H1 (cell line): ENCODE data around the gene ULBP1. TPM values are rescaled to one million over a fixed set of nuclear protein-coding genes. Genes with fewer than 3 reads are reported as not detected.

Experiments
- CTCF ChIA-PET: fragments of 300-600 bp; sonication (Branson Sonifier 250); formaldehyde crosslinking; loops from one replicate; lab custom pipeline; 2021; ENCODE audit not compliant: partially characterized antibody; lab: Charles Lee
- POLR2A ChIA-PET: fragments of 300-600 bp; sonication (Branson Sonifier 250); formaldehyde crosslinking; loops from one replicate; lab custom pipeline; 2021; ENCODE audit warnings: inconsistent platforms; ENCODE audit not compliant: partially characterized antibody; lab: Charles Lee
- DNase-seq, 2 experiments: peaks; one replicate each; pipeline versions ENCODE4 v3.0.0 to v3.0.0-alpha.2; 2010 to 2022; ENCODE audit warnings: low spot score in 2 of 2, low read depth in 1 of 2, mixed read lengths in 1 of 2
- FAIRE-seq: peaks from 2 replicates; lab custom pipeline; 2011; peaks lifted over from hg19 to GRCh38; lab: Jason Lieb, UNC
- H2AFZ ChIP-seq: 2 replicates; pipeline ENCODE4 v1.8.1; 2012; ENCODE audit warnings: low read length, inconsistent platforms
- H2AK5ac ChIP-seq: 2 replicates; pipeline ENCODE4 v1.6.1; 2013; ENCODE audit warnings: low read depth, low read length
- H2BK120ac ChIP-seq: replicated peaks from 2 replicates; pipeline ENCODE3; 2013; ENCODE audit warnings: low read depth, low read length, inconsistent platforms
- H2BK12ac ChIP-seq: 2 replicates; pipeline ENCODE4 v1.6.1; 2013; ENCODE audit warnings: low read depth, low read length
- H2BK15ac ChIP-seq: 2 replicates; pipeline ENCODE4 v1.6.1; 2013; ENCODE audit warnings: low read length
- H2BK20ac ChIP-seq: 2 replicates; pipeline ENCODE4 v1.6.1; 2013; ENCODE audit warnings: low read length
- H2BK5ac ChIP-seq: 2 replicates; pipeline ENCODE4 v1.6.1; 2013; ENCODE audit warnings: low read depth, low read length
- H3K14ac ChIP-seq: 2 replicates; pipeline ENCODE4 v1.6.1; 2013; ENCODE audit warnings: inconsistent platforms; ENCODE audit not compliant: insufficient read length
- H3K18ac ChIP-seq: 2 replicates; pipeline ENCODE4 v1.6.1; 2013; ENCODE audit warnings: low read length; ENCODE audit errors: extremely low read depth
- H3K23ac ChIP-seq: 2 replicates; pipeline ENCODE4 v1.6.1; 2013; ENCODE audit warnings: inconsistent platforms; ENCODE audit not compliant: insufficient read length
- H3K23me2 ChIP-seq: 2 replicates; pipeline ENCODE4 v1.6.1; 2013; ENCODE audit warnings: low read depth, low read length
- H3K27ac ChIP-seq: 2 replicates; pipeline ENCODE4 v1.6.1; 2011; ENCODE audit warnings: low read depth, low read length, inconsistent platforms
- H3K27me3 ChIP-seq, 4 experiments: replicated peaks in 1 of 4; 1 replicate in 1 of 4; 2 replicates in 3 of 4; pipeline versions ENCODE4 v1.6.1 to v1.8.1; 2011 to 2013; ENCODE audit warnings: low read length in 3 of 4, mild to moderate bottlenecking in 3 of 4, inconsistent platforms in 2 of 4, mixed read lengths in 2 of 4, moderate library complexity in 1 of 4; ENCODE audit not compliant: control insufficient read depth in 3 of 4, insufficient read depth in 3 of 4; ENCODE audit errors: extremely low read depth in 1 of 4
- H3K36me3 ChIP-seq, 4 experiments: 2 replicates each; pipeline versions ENCODE4 v1.6.1 to v1.8.1; 2011 to 2013; ENCODE audit warnings: mild to moderate bottlenecking in 4 of 4, low read length in 3 of 4, moderate library complexity in 2 of 4, control low read depth in 1 of 4, inconsistent platforms in 1 of 4; ENCODE audit not compliant: insufficient read depth in 4 of 4, control insufficient read depth in 2 of 4
- H3K4ac ChIP-seq: replicated peaks from 2 replicates; pipeline ENCODE3; 2013; ENCODE audit warnings: low read length, low read depth, mixed read lengths, inconsistent platforms; ENCODE audit not compliant: insufficient read length
- H3K4me1 ChIP-seq, 4 experiments: replicated peaks in 1 of 4; 1 replicate in 1 of 4; 2 replicates in 3 of 4; pipeline versions ENCODE4 v1.6.1 to v1.8.1; 2011 to 2013; ENCODE audit warnings: low read length in 3 of 4, inconsistent platforms in 2 of 4, mixed read lengths in 1 of 4; ENCODE audit not compliant: insufficient read depth in 4 of 4, control insufficient read depth in 3 of 4
- H3K4me2 ChIP-seq, 2 experiments: 2 replicates each; pipeline versions ENCODE4 v1.6.1 to v1.8.1; 2011 to 2013; ENCODE audit warnings: low read depth in 2 of 2, low read length in 2 of 2, control low read depth in 1 of 2, inconsistent platforms in 1 of 2, mild to moderate bottlenecking in 1 of 2; ENCODE audit not compliant: insufficient read depth in 1 of 2
- H3K4me3 ChIP-seq, 4 experiments: fragments of 200-600, 300-600 bp in 1 of 4; sonication (generic), shearing (Covaris generic), sonication (Bioruptor Twin) in 1 of 4; 2 replicates each; pipeline versions ENCODE4 v1.5.1 to v1.8.1; 2011 to 2016; ENCODE audit warnings: low read length in 4 of 4, low read depth in 3 of 4, control low read depth in 2 of 4, inconsistent platforms in 2 of 4, mild to moderate bottlenecking in 2 of 4, mixed read lengths in 1 of 4, moderate library complexity in 1 of 4; ENCODE audit not compliant: insufficient read depth in 2 of 4; ENCODE audit errors: extremely low read depth in 1 of 4
- H3K56ac ChIP-seq: replicated peaks from 2 replicates; pipeline ENCODE3; 2013; ENCODE audit warnings: low read depth, mild to moderate bottlenecking, mixed read lengths, low read length, inconsistent platforms; ENCODE audit not compliant: insufficient read length
- H3K79me1 ChIP-seq: 2 replicates; pipeline ENCODE4 v1.6.1; 2013; ENCODE audit warnings: low read depth, low read length, control low read depth
- H3K79me2 ChIP-seq, 2 experiments: 2 replicates each; pipeline versions ENCODE4 v1.6.1 to v1.8.1; 2012 to 2013; ENCODE audit warnings: low read length in 2 of 2, mild to moderate bottlenecking in 2 of 2, inconsistent platforms in 1 of 2; ENCODE audit not compliant: insufficient read depth in 2 of 2, control insufficient read depth in 1 of 2
- H3K9ac ChIP-seq, 4 experiments: replicated peaks in 1 of 4; 1 replicate in 1 of 4; 2 replicates in 3 of 4; pipeline versions ENCODE4 v1.6.1 to v1.8.1; 2011 to 2013; ENCODE audit warnings: low read depth in 3 of 4, low read length in 3 of 4, control low read depth in 2 of 4, mild to moderate bottlenecking in 2 of 4, moderate library complexity in 2 of 4, inconsistent platforms in 1 of 4; ENCODE audit errors: extremely low read depth in 1 of 4
- H3K9me3 ChIP-seq, 2 experiments: 2 replicates each; pipeline versions ENCODE4 v1.6.1 to v1.8.1; 2012 to 2013; ENCODE audit warnings: mild to moderate bottlenecking in 2 of 2, moderate library complexity in 2 of 2, control low read depth in 1 of 2, inconsistent platforms in 1 of 2, low read depth in 1 of 2, low read length in 1 of 2, mixed read lengths in 1 of 2; ENCODE audit not compliant: insufficient read depth in 2 of 2
- H4K20me1 ChIP-seq, 2 experiments: replicated peaks in 1 of 2; 2 replicates each; pipeline versions ENCODE3 to v1.8.1; 2011 to 2013; ENCODE audit warnings: inconsistent platforms in 2 of 2, low read length in 2 of 2, mild to moderate bottlenecking in 1 of 2; ENCODE audit not compliant: insufficient read depth in 2 of 2, control insufficient read depth in 1 of 2
- H4K5ac ChIP-seq: 2 replicates; pipeline ENCODE4 v1.6.1; 2013; ENCODE audit warnings: low read length, low read depth, mixed read lengths, inconsistent platforms; ENCODE audit not compliant: insufficient read length
- H4K8ac ChIP-seq: 2 replicates; pipeline ENCODE4 v1.8.0; 2013; ENCODE audit warnings: mild to moderate bottlenecking, moderate library complexity, low read length, inconsistent platforms; ENCODE audit not compliant: insufficient read depth; ENCODE audit errors: extremely low read depth
- H4K91ac ChIP-seq: replicated peaks from 2 replicates; pipeline ENCODE3; 2013; ENCODE audit warnings: low read length, mixed read lengths, inconsistent platforms; ENCODE audit not compliant: insufficient read length
- BRCA1 ChIP-seq: IDR thresholded peaks from 2 replicates; pipeline ENCODE4 v1.6.1; 2012; ENCODE audit warnings: low read depth, low read length, improper control_type of control experiment
- KDM5A ChIP-seq: fragments of 200-600 bp; IDR thresholded peaks from 2 replicates; pipeline ENCODE4 v1.7.1; 2012; ENCODE audit warnings: mild to moderate bottlenecking, low read length, inconsistent platforms, mixed read lengths
- MAFK ChIP-seq: IDR thresholded peaks from 2 replicates; pipeline ENCODE4 v1.6.1; 2012; ENCODE audit warnings: low read depth, mild to moderate bottlenecking, improper control_type of control experiment, low read length
- RAD21 ChIP-seq, 2 experiments: IDR thresholded peaks in 1 of 2; conservative IDR thresholded peaks in 1 of 2; 2 replicates each; pipeline ENCODE4 v1.6.1; 2011; ENCODE audit warnings: low read depth in 2 of 2, low read length in 2 of 2, improper control_type of control experiment in 1 of 2, inconsistent platforms in 1 of 2, mild to moderate bottlenecking in 1 of 2, moderate library complexity in 1 of 2
- SIRT6 ChIP-seq: IDR thresholded peaks from one replicate; pipeline ENCODE4 v1.7.1; 2012; ENCODE audit warnings: low read length, inconsistent platforms
- ZNF274 ChIP-seq: IDR thresholded peaks from 2 replicates; pipeline ENCODE4 v1.7.0; 2012; ENCODE audit warnings: low read length, borderline replicate concordance; ENCODE audit errors: extremely low read depth
- WGBS, 2 experiments: shearing (Covaris generic) in 1 of 2; methylation state at CpG; one replicate each; pipeline versions ENCODE4 v1.1.6 to v1.1.7; 2013 to 2015; ENCODE audit warnings: low lambda C conversion rate in 2 of 2, mixed read lengths in 2 of 2, inconsistent platforms in 1 of 2, low coverage in 1 of 2, missing lambda C conversion rate in 1 of 2; ENCODE audit not compliant: insufficient replicate concordance in 2 of 2, insufficient coverage in 1 of 2, insufficient read length in 1 of 2; ENCODE audit errors: extremely low coverage in 1 of 2, missing lambda C conversion rate in 1 of 2; 5-methylcytosine and 5-hydroxymethylcytosine counted together
- polyA plus RNA-seq, 7 experiments: library from polyadenylated mRNA; depleted of rRNA in 3 of 7; stranded (reverse) in 5 of 7; unstranded in 2 of 7; fragments of >200 nt in 5 of 7; fragments of 200-250 nt in 2 of 7; gene quantifications; 1 replicate in 5 of 7; 2 replicates in 1 of 7; 4 replicates in 1 of 7; pipeline versions ENCODE4 v1.2.1 to v1.2.3, GENCODE V29; 2011 to 2013; ENCODE audit warnings: missing spikeins in 2 of 7, mixed read lengths in 2 of 7
- total RNA-seq: library from RNA; stranded (reverse); fragmentation: NEBNext Ultra II Directional; extraction: Animal tissue kit (Norgen Biotek cat#: 25700); gene quantifications from 2 replicates; pipeline ENCODE4 v1.2.1, GENCODE V29; 2021

Gene ULBP1
- total and polyA plus RNA-seq, 2 of the 8 experiments (the other 6 are each of a cell fraction or from before 2014, with no cell fraction given): 0.32 to 0.60 TPM

- Histone ChIP-seq H3K27me3 (peaks cover 25 to 65% (median 52%) of the 10 kb centered on the region in 4 experiments), H3K79me2 (no peaks in the 10 kb centered on the region), H3K4ac (no peak overlapping the region), H4K91ac (no peak overlapping the region), H3K9me3 (no peaks in the 10 kb centered on the region), H3K18ac (no peak overlapping the region), H3K56ac (no peak overlapping the region), H3K4me3 (no peak overlapping the region), H4K8ac (no peak overlapping the region), H3K4me2 (no peak overlapping the region), H3K27ac (no peak overlapping the region), H2AFZ (no peak overlapping the region), H4K20me1 (peaks cover 0 to 4% of the 10 kb centered on the region in 2 experiments), H3K9ac (no peak overlapping the region), H2BK5ac (no peak overlapping the region), H3K79me1 (no peaks in the 10 kb centered on the region), H4K5ac (no peak overlapping the region), H3K14ac (no peak overlapping the region), H2BK20ac (no peak overlapping the region), H2AK5ac (no peak overlapping the region), H3K36me3 (no peaks in the 10 kb centered on the region), H2BK120ac (no peak overlapping the region), H2BK12ac (no peak overlapping the region), H3K23ac (no peak overlapping the region), H2BK15ac (no peak overlapping the region), H3K4me1 (peaks cover 0 to 9% (median 4%) of the 10 kb centered on the region in 4 experiments; a peak in 4 of 7 replicates), H3K23me2 (peaks cover 6% of the 10 kb centered on the region)
- TF ChIP-seq BRCA1: no peak
- no peak for TF ChIP-seq RAD21 (IDR thresholded peaks at IDR 0.05 in 1 of 2, conservative IDR thresholded peaks at IDR 0.05 in 1 of 2; ENCODE audit: low read depth in 2 of 2, low read length in 2 of 2)
- no peak for TF ChIP-seq SIRT6
- TF ChIP-seq KDM5A: no peak
- TF ChIP-seq ZNF274: no peak
- no peak for TF ChIP-seq MAFK
- 90% methylated on average over 9 of the region's 9 CpGs; no CpG with 5 or more reads in 1 of the 2 experiments for WGBS, 2 experiments
- FAIRE-seq (no peak), DNase-seq (no peak)
- POLR2A ChIA-PET: no interaction called here
- CTCF ChIA-PET: interaction anchor here (1.0 to 3.7 kb wide), 13 partner anchors 8 to 387 kb away, joined by 3 to 20 read pairs (median 6); partner anchors contain the start of gene ULBP3
Observed at GRCh38 chr6:150008588-150008987, 44.8 kb downstream of the ULBP1 start.
